ENCODE data around the gene RDX.

- no peak for TF ChIP-seq YBX1 (IDR thresholded peaks at IDR 0.05)
- no peak for TF ChIP-seq ATF2 (IDR thresholded peaks at IDR 0.05; ENCODE audit: low read length)
- TF ChIP-seq CTCF (IDR thresholded peaks at IDR 0.05 in 2 of 3, conservative IDR thresholded peaks at IDR 0.05 in 1 of 3; ENCODE audit: control insufficient read depth in 2 of 3, extremely low read depth in 1 of 3, insufficient read depth in 1 of 3, low read depth in 3 of 3, low read length in 3 of 3), result no peak
- TF ChIP-seq RAD21 (IDR thresholded peaks at IDR 0.05; ENCODE audit: insufficient read depth, low read depth, low read length), result no peak
- TF ChIP-seq EGR1 (IDR thresholded peaks at IDR 0.05; ENCODE audit: borderline replicate concordance in 1 of 2, low read depth in 2 of 2, low read length in 2 of 2), result no peak
- no peak for TF ChIP-seq EZH2 (IDR thresholded peaks at IDR 0.05; ENCODE audit: borderline replicate concordance, control insufficient read depth, low read depth, low read length)
- TF ChIP-seq SIN3A (IDR thresholded peaks at IDR 0.05; ENCODE audit: low read depth, low read length), result no peak
- TF ChIP-seq FOS (IDR thresholded peaks at IDR 0.05; ENCODE audit: borderline replicate concordance, extremely low read depth, insufficient read length), result no peak
- no peak for TF ChIP-seq PAX8 (IDR thresholded peaks at IDR 0.05)
- no peak for TF ChIP-seq RCOR1 (conservative IDR thresholded peaks at IDR 0.05; ENCODE audit: low read depth, low read length)
- no peak for TF ChIP-seq TCF3 (IDR thresholded peaks at IDR 0.05; ENCODE audit: borderline replicate concordance, insufficient read depth, low read depth, low read length)
- TF ChIP-seq MTA3 (IDR thresholded peaks at IDR 0.05; ENCODE audit: borderline replicate concordance, low read length), result no peak
- no peak for TF ChIP-seq POLR2A (IDR thresholded peaks at IDR 0.05; ENCODE audit: low read depth, low read length)
Observed at GRCh38 chr11:110293389-110293788, 3.0 kb downstream of the RDX start.
